Neutrophil (primary cell): ENCODE results near the gene TMEM239.
"Not testable (repeated sequence)": the region's sequence is repeated elsewhere in the genome, so short reads cannot be mapped to it uniquely, and the experiment has no call there.

Experiments
- H3K27ac ChIP-seq: fragments of 200-600 bp; sonication (generic); 2 replicates; pipeline ENCODE4 v1.5.1; 2016; ENCODE audit warnings: mild to moderate bottlenecking, moderate library complexity
- H3K27me3 ChIP-seq: fragments of 200-600 bp; sonication (generic); 2 replicates; pipeline ENCODE4 v1.6.0; 2016; ENCODE audit warnings: mild to moderate bottlenecking
- H3K36me3 ChIP-seq: fragments of 200-600 bp; sonication (generic); 2 replicates; pipeline ENCODE4 v1.5.1; 2017
- H3K4me1 ChIP-seq, 2 experiments: fragments of 200-600 bp in 1 of 2; sonication (generic) in 1 of 2; 1 replicate in 1 of 2; 2 replicates in 1 of 2; pipeline versions ENCODE4 v1.5.1 to v1.6.1; 2013 to 2016; ENCODE audit warnings: low read depth in 1 of 2, low read length in 1 of 2, mild to moderate bottlenecking in 1 of 2, moderate library complexity in 1 of 2; ENCODE audit not compliant: control insufficient read depth in 1 of 2, insufficient read depth in 1 of 2
- H3K4me3 ChIP-seq, 2 experiments: fragments of 200-600 bp in 1 of 2; sonication (generic) in 1 of 2; 1 replicate in 1 of 2; 2 replicates in 1 of 2; pipeline ENCODE4 v1.5.1; 2013 to 2016; ENCODE audit warnings: low read depth in 1 of 2, low read length in 1 of 2, mild to moderate bottlenecking in 1 of 2, moderate library complexity in 1 of 2
- H3K9me3 ChIP-seq: fragments of 200-600 bp; sonication (generic); 2 replicates; pipeline ENCODE4 v1.5.1; 2016
- CTCF ChIP-seq: fragments of 200-600 bp; sonication (generic); IDR thresholded peaks from 2 replicates; pipeline ENCODE4 v1.5.1; 2016; ENCODE audit warnings: antibody characterized with exemption

TMEM239 gene

GRCh38 chr20:2820896-2821869 is 5.0 kb downstream of the TMEM239 start:
- Histone ChIP-seq H3K9me3 (no peaks in the 10 kb centered on the region), H3K27ac (no peak overlapping the region), H3K4me3 (no peak overlapping the region), H3K36me3 (no peaks in the 10 kb centered on the region), H3K4me1 (no peaks in the 10 kb centered on the region), H3K27me3 (peaks cover 47% of the 10 kb centered on the region)
- no peak for TF ChIP-seq CTCF

- H3K4me3 ChIP-seq = no peak overlapping the region
- H3K9me3 ChIP-seq = no peaks in the 10 kb centered on the region
- H3K36me3 ChIP-seq = no peaks in the 10 kb centered on the region
- H3K27me3 ChIP-seq = peaks cover 55% of the 10 kb centered on the region
- H3K4me1 ChIP-seq = no peaks in the 10 kb centered on the region
- no peak for TF ChIP-seq CTCF
- no peak overlapping the region for H3K27ac ChIP-seq
These were observed 5.9 kb downstream of the TMEM239 start for GRCh38 chr20:2822073-2822472.

- H3K27ac ChIP-seq = no peak overlapping the region
- H3K4me3 ChIP-seq = no peak overlapping the region
- no peak for TF ChIP-seq CTCF
- no peaks in the 10 kb centered on the region for H3K36me3 ChIP-seq
- no peaks in the 10 kb centered on the region for H3K4me1 ChIP-seq
- H3K9me3 ChIP-seq = no peaks in the 10 kb centered on the region
- H3K27me3 ChIP-seq = peaks cover 64% of the 10 kb centered on the region
These were observed 9.6 kb downstream of the TMEM239 start for GRCh38 chr20:2825761-2826160.

- peaks cover 58% of the 10 kb centered on the region for H3K27me3 ChIP-seq
- no peaks in the 10 kb centered on the region for H3K4me1 ChIP-seq
- H3K4me3 ChIP-seq = no peak overlapping the region
- H3K27ac ChIP-seq = no peak overlapping the region
- no peaks in the 10 kb centered on the region for H3K36me3 ChIP-seq
- no peak for TF ChIP-seq CTCF
- H3K9me3 ChIP-seq = no peaks in the 10 kb centered on the region
These were observed 10.5 kb downstream of the TMEM239 start for GRCh38 chr20:2826655-2827054.

- H3K27ac ChIP-seq = no peak overlapping the region
- H3K36me3 ChIP-seq = no peaks in the 10 kb centered on the region
- peaks cover 52% of the 10 kb centered on the region for H3K27me3 ChIP-seq
- H3K9me3 ChIP-seq = no peaks in the 10 kb centered on the region
- no peak overlapping the region for H3K4me3 ChIP-seq
- TF ChIP-seq CTCF = no peak
- no peaks in the 10 kb centered on the region for H3K4me1 ChIP-seq
These were observed 13.2 kb downstream of the TMEM239 start for GRCh38 chr20:2829376-2829775.

- not testable (repeated sequence) for H3K27ac ChIP-seq, H3K36me3 ChIP-seq, H3K9me3 ChIP-seq, H3K4me3 ChIP-seq, H3K4me1 ChIP-seq
- H3K27me3 ChIP-seq = peaks cover 46% of the 10 kb centered on the region
These were observed 15.0 kb downstream of the TMEM239 start for GRCh38 chr20:2831206-2831605.
